HEK293T (cell line): ENCODE results near the gene AKAP7.

Experiments
- BHLHE40 ChIP-seq: fragments of 450-650 bp; IDR thresholded peaks from 2 replicates; pipeline ENCODE4 v1.6.1; 2016; ENCODE audit warnings: mild to moderate bottlenecking, moderate library complexity, borderline replicate concordance
- ELF4 ChIP-seq: fragments of 450-650 bp; IDR thresholded peaks from 2 replicates; pipeline ENCODE4 v1.6.1; 2017; ENCODE audit warnings: antibody characterized with exemption
- FOXK2 ChIP-seq: fragments of 450-650 bp; IDR thresholded peaks from 2 replicates; pipeline ENCODE4 v1.6.1; 2016; ENCODE audit warnings: mild to moderate bottlenecking
- FOXM1 ChIP-seq: fragments of 450-650 bp; IDR thresholded peaks from 2 replicates; pipeline ENCODE4 v1.6.1; 2017; ENCODE audit warnings: mild to moderate bottlenecking, borderline replicate concordance
- HDGF ChIP-seq: fragments of 450-650 bp; IDR thresholded peaks from 2 replicates; pipeline ENCODE4 v1.6.1; 2017; ENCODE audit warnings: antibody characterized with exemption, borderline replicate concordance
- LEF1 ChIP-seq: fragments of 450-650 bp; IDR thresholded peaks from 2 replicates; pipeline ENCODE4 v1.6.1; 2017; ENCODE audit warnings: mild to moderate bottlenecking, borderline replicate concordance
- SUZ12 ChIP-seq: fragments of 450-650 bp; IDR thresholded peaks from 2 replicates; pipeline ENCODE4 v1.6.1; 2016; ENCODE audit warnings: mild to moderate bottlenecking
- ZNF384 ChIP-seq: fragments of 450-650 bp; IDR thresholded peaks from 2 replicates; pipeline ENCODE4 v1.6.1; 2016

GRCh38 chr6:131268303-131268702, 133.0 kb downstream of the AKAP7 start:
- no peak for TF ChIP-seq LEF1
- TF ChIP-seq ZNF384, result no peak
- no peak for TF ChIP-seq ELF4
- TF ChIP-seq HDGF, result no peak
- no peak for TF ChIP-seq SUZ12
- TF ChIP-seq BHLHE40, result no peak
- no peak for TF ChIP-seq FOXK2
- no peak for TF ChIP-seq FOXM1
